GM18909 (cell line): Measurements from ENCODE around the gene DHH.
A peak's percentile ranks its signal among the peaks of the same experiment; 100 is the strongest.

Experiments used
- ATAC-seq: cut with Tn5 transposase; IDR thresholded peaks from one replicate; pipeline ENCODE4 v1.9.1; 2021; ENCODE audit warnings: mild to moderate bottlenecking; ENCODE audit not compliant: unreplicated experiment, poor library complexity

DHH gene

GRCh38 chr12:49109641-49110463 is 15.3 kb upstream of the DHH start:
- peak; percentile 9 for ATAC-seq

DNA sequence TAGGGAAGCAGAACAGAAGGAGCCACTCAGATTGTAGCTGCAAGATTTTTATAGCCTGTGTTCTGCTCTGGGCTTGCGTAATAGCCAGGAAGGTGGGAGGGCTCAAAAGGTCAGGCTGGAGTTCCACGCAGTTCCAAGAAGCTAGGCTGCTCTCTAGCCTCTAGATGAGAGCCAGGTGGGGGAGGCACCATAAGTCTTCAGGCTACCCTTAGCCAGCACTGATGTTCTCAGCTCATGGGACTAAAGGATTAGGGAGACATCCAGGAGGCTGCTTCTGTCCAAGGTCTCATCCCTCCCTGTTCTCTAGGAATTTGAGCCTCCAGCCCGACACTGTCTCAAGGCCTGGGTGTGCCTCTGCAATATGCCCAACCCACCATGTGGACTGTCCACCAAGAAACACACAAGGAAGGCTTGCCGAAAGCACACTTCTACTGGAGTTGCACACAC is 14.4 kb upstream of the DHH start:
- no peak for ATAC-seq

DNA sequence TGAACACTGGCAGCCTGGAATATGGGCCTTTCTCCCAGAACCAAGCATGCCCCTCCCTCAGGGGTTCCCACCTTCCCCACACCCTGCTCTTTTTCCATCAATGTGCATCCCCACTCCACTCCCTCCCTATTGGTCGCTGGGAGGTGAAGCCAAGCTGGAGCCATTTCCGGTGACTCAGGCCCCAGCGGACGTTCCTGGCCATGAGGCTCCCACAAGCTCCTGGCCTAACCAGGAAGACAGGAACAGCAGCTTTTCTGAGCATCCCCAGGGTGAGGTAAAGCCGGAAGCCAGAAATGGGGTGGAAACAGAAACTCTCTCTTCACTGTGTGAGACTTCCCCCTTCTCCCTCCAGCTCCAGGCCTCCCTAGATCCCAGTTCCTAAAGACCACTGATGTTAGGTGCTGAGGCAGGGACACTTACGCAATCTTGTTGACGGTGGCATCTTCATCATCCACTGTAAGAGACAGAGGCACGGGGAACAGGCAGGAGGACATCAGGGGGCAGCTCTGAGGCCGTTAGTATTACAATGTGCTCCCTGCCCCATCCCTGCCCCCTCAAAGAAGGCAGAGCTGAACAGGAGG is 11.0 kb upstream of the DHH start:
- no peak for ATAC-seq

GRCh38 chr12:49104822-49105221 is 10.2 kb upstream of the DHH start:
- no peak for ATAC-seq

DNA sequence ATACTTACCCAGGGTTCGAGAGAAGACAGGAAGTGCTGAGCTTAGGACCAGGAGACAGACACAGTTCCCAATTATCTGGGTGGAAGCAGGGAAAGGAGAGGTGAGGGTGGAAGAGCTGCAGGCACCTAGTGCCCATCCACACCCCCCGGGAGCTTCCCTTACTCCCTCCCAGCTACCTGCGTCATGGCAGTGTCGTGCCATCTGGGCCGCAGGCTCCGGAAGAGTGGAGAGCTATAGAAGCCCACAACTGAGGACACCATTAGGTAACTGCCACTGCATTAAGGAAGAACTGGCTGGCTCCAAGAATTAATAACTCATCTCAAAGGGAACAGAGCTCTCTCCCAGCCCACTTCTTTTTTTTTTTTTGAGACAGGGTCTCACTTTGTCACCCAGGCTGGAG is 5.8 kb upstream of the DHH start:
- ATAC-seq: no peak

- ATAC-seq: no peak
Measured at GRCh38 chr12:49098703-49099102, 4.1 kb upstream of the DHH start.

GRCh38 chr12:49098035-49098451 is 3.4 kb upstream of the DHH start:
- ATAC-seq: no peak

DNA sequence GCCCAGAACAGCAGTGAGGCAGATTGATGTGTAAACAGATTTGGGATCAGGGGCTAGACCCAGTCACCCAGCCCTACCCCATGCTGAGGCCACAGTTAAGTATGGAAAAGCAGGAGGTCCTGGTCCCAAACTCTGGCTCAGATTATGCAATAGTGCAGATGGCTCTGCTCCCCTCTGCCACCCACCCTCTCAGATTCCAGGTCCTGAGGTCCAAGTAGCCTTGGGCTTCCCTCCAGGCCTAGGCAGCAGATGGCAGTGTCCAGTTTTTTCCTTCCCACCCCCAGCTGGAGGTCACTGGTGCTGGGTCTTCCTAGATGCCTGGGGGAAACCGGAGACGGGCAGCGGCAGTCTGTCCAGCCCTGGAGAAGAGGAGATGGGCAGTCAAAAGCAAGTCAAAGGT is 2.8 kb upstream of the DHH start:
- no peak for ATAC-seq

DNA sequence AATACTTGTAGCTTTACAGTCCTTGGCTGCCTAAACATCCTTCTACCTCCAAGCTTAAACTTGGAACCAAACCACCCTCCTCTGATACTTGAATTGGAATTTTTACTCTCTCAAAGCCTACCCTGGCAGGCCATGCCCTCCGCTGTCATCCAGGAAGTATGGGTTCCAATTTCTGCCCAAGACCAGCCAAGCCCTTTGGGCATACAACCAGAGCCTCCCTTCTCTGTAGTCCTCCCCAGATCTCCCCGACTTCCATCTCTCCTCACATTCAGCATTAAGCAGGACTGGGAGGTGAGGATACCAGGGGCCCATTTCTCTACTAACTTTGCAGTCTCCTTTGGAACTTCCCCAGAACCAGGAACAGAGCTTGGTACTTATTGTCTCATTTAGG is 369 bp upstream of the DHH start:
- no peak for ATAC-seq

DNA sequence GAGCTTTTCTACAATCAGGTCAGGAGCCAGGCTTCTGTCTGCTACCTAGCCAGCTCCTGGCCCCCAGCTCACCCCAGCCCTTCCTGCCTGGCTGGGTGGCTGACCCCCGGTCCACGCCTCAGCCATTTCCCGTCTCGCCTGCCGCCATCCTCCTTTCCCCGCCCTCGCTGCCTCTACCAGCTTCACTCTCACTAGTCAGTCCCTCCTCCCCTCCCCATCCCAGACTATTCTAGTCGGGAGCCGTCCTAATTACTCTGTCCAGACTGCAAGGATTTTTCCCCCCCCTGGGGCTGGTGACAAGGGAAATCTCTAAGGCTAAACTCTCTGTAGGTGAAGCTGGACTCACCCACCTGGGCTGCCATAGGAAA is 825 bp downstream of the DHH start:
- ATAC-seq: no peak

- no peak for ATAC-seq
Measured at GRCh38 chr12:49092816-49093406, 1.7 kb downstream of the DHH start.

DNA sequence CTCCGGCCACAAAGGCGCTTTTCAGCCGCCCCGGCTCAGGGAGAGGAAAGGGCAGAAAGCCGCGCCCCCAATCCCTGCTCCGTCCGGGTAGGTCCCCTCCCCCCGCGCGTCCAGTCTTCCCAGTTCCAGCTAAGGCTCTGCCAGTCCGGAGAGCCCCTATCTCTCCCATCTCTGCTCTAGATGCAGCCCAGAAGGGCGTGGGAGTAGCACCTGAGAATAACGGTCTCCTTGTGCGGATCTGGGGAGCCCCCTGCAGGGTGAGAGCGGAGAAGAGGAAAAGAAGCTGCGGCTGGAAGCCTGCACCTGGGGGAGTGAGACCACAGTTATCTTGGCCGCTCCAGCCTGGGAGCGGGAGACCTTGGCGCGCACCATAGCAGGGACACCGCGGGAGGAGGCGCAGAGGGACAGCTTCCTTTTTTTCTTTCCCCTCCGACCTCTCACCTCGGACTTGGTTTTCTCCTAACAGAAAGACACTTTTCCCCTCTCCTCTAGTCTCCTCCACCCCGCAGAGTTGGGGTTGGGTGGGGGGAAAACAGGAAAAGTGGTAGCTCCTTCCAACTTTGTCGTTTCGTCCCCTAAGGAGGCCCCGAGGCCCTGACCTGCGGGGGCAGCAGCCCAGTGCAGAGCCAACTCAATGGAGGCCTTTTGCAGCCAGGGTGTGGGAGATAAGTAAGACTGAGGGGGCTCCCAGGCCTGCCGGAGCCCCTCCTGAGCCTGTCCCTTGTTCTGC is 2.4 kb downstream of the DHH start:
- ATAC-seq: no peak

GRCh38 chr12:49091836-49092085 is 2.8 kb downstream of the DHH start:
- no peak for ATAC-seq

DNA sequence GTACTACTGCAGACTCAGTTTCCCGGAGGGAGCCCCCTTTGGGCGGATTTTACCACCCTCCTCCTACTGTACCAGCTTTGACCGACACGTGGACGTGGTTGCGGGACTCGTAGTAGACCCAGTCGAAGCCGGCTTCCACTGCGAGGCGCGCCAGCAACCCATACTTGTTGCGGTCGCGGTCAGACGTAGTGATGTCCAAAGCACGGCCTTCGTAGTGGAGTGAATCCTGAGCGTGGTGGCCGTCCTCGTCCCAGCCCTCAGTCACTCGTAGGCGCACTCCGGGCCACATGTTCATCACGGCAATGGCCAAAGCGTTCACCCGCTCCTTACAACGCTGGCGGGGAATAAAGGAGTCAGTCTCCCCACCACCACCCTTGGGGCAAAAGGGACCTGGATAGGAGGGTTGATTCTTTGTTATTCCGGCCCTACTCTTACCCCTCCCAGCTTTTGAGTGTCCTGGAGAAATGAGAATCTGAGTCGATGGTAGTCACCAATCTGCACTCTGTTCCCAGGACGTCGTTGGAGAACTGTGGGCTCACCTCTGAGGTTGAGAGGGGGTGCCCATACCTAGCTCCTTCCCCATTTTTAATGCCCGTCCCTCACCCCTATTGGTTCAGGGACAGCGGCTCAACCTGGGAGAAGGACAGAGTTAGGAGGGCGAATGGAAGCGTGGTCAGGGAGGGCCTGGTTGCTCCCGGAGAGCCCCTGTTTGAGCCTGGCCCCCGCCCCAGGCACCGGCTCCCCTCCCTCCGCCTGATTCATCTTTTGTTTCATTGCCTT is 3.4 kb downstream of the DHH start:
- ATAC-seq: no peak

DNA sequence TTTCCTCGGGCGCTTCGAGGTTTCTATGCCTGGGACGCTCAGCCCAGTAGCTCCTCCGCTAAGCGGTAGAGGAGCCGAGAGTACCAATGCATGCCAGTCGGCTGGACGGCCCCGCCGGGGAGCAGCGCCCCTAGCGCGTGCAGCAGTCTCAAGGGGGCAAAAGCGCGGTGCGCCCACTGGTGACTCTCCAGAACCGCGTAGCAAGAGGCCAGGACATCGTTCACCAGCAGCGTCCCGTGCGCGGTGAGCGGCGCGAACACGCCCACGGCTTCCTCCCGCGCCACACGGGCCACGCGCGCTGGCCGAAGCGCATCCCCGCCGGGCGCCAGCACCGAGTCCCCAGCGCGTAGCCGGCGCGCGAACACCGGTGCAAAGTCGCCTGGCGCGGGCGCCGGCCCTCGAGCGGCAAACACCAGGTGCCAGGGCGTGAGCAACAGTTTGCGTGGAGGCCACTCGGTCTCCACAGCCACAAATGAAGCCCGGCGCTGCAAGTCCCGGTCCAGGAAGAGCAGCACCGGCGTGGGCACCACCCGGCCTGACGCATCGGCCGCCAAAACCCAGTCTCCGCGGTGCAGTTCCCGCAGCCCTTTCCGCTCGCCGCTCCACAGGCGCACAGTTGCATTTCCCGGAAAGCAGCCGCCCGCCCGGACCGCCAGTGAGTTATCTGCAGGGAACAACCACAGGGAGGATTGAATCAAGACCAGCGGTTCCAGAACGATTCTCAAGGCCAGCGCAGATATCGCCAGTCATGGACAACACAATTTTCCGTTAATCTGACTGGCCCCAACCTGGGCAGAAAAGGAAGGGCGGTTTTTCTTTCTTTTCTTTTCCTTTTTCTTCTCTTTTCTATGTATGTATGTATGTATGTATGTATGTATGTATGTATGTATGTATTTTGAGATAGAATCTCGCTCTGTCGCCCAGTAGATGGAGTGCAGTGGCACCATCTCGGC is 4.5 kb downstream of the DHH start:
- ATAC-seq: no peak

DNA sequence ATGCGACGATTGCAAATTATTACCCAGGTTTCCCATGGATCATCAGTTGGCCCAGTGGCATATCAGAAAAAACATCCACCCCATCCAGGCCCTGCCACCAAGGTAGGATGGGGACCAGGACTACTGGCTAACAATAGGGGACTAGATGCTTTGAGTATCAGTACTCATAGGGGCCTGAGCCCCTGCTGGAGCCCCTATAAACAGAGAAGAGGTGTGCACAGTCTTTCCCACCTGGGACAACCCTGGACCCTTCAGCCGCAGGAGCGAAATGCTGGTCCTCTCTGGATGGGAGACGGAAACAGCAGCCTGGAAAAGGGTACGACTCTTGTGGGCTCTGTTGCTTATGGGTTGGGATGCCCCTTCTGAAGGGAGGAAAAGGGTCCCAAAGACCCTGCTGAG is 5.7 kb downstream of the DHH start:
- no peak for ATAC-seq

GRCh38 chr12:49088150-49088931 is 6.3 kb downstream of the DHH start:
- peak; percentile 80 for ATAC-seq

DNA sequence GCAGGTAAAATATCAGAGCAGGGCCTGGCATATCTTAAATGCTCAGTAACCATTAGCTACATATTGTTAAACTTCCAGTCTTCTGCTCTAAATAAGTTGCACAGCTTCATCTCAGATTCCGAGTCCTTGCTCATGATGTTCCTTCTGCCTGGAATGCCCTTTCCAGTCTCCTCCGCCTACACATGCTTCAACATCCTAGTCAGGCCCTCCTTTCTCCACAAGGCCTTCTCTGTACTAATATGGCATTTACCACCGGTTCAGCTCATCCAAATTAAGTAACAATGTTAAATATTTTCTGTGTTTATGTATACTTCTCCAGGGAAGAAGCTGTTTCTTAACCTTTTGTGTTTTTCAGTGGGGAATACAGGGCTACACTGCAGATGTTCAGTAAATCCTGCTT is 8.5 kb downstream of the DHH start:
- no peak for ATAC-seq

- no peak for ATAC-seq
Measured at GRCh38 chr12:49084438-49084837, 10.2 kb downstream of the DHH start.
